Caki2 (cell line): ENCODE results near the gene VEGFA. TPM values are rescaled to one million over a fixed set of nuclear protein-coding genes. Genes with fewer than 3 reads are reported as not detected.
"Not testable (repeated sequence)": the region's sequence is repeated elsewhere in the genome, so short reads cannot be mapped to it uniquely, and the experiment has no call there.

Source experiments
- DNase-seq: peaks from one replicate; pipeline ENCODE4 v3.0.0-alpha.2; 2015; ENCODE audit warnings: low read depth
- in situ Hi-C: cut with HindIII; loops from 2 replicates; pipeline ENCODE4 v1.10.0; 2016; ENCODE audit warnings: low sequenced_read_pairs, low pct_unique_long_range_greater_than_20kb, mixed read lengths
- total RNA-seq: library from RNA; depleted of rRNA; stranded (reverse); fragments of >200 nt; shearing (Covaris generic); gene quantifications from 2 replicates; pipeline ENCODE4 v1.2.3, GENCODE V29; 2014; ENCODE audit warnings: low replicate concordance

VEGFA gene
- total RNA-seq, 1 experiment from 2014 or later: 40.0 TPM

DNA sequence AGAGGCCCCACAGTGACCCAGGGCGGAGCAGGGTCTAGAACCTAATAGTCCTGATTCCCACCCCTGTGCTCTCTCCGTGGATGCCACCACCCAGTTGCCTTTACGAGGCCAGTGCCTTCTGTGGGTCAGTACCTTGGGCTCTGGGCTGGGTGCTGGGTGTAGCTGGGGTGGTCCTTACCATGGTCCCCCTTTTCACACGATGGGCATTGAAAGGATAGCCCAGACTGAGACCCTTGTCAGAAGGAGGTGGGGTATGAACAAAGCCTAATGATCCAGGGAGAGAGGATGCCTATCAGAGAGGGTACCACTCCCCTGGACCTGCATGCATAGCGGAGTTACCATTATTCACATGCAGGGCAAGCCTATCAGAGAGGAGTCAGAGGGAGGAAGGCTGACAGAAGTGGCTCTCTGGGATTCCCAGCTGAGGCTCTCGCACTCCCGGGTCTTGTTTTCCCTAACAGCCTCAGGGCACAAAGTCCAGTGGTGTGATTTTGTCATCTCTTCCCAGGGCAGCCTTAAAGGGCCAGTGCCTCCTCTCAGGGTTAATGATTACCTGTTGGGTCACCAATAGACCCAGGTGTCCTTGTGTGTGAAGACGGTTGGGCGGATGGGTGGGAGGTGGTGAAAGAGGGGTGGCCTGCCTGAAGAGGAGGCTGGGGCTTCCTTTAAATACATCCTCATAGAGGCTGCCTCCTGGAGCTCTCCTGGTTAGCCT is 36.2 kb downstream of the VEGFA start:
- in situ Hi-C loops: no loop called here

GRCh38 chr6:43806758-43807227 is 36.8 kb downstream of the VEGFA start:
- in situ Hi-C loops: no loop called here
- DNase-seq: no peak

More for the DNA sequence above, 36.2 kb downstream of the VEGFA start:
- peak; percentile 84 for DNase-seq

GRCh38 chr6:43807228-43808061 is 37.4 kb downstream of the VEGFA start:
- no peak for DNase-seq
- in situ Hi-C loops: no loop called here

DNA sequence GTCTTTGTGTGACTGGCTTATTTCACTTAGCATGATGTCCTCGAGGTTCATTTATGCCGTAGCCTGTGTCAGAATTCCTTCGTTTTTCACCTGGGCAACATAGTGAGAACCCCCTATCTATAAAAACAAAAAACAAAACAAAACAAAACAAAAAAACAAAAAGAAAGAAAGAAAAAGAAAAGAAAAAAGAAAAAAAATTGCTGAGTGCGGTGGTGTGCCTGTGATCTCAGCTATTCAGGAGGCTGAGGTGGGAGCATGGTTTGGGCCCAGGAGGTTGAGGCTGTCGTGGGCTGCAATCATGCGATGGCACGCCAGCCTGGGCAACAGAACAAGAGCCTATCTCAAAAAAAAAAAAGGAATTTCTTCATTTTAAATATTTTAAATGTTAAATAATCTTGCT is 38.4 kb downstream of the VEGFA start:
- in situ Hi-C loops: no loop called here
- no peak for DNase-seq

DNA sequence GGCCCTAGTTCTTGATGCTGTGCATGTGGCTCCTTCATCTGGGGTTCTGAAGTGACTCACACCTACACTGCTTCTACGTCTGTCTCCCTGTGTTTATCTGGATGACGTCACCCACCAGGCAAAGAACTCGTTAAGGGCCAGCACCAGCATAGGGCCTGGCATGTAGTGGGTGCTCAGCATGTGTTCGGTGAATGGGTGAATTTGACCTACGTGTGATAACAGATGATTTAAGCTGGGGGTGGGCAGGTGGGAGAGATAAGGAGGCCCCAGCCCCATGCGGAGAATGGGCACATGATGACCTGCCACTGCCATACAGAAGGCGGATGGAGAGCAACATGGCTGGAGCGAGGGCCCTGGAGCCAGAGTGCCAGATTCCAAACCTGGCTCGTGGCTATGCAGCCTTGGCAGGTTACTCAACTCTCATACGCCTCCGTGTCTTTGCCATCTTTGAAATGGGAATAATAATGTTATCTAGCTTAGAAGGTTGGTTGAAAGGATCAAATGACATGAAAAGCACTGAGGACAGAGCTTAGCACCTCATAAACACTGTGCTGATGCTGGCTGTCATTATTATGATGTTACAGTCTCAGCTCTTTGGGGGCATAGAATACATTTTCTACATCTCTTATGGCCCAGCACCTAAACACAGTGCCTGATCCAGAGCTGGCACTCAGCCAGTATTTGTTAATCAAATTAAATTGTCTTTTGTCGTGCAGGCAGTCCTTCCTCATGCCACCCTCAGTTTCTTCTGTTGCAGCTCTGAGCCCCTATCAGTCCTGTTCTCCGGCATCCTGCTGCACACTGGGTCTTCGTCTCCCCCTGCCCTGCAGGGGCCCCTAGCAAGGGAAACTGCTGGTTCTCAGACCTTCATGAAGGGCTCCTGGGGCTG is 39.6 kb downstream of the VEGFA start:
- DNase-seq: peak; percentile 67
- in situ Hi-C loops: no loop called here

GRCh38 chr6:43810965-43811732 is 41.1 kb downstream of the VEGFA start:
- no peak for DNase-seq
- in situ Hi-C loops: no loop called here

DNA sequence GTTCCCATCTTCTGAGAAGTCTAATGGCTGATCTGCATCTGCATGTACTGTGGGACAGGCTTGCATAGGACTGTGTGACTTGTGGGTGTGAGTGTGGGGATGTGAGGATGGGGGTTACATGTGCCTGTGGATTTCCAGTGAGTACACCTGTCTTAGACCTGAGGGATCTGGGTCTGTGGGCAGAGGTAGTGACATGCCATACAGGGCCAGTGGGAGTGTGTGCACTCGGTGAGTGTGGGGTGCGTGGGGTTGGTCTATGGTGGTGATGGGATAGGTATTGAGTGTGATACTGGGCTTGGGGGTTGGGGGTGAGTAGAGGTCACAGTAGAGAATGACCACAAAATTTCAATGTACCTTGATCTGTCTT is 41.7 kb downstream of the VEGFA start:
- no peak for DNase-seq
- in situ Hi-C loops: no loop called here

- in situ Hi-C loops: no loop called here
- peak; percentile 60 for DNase-seq
Measured at GRCh38 chr6:43812850-43813578, 43.0 kb downstream of the VEGFA start.

DNA sequence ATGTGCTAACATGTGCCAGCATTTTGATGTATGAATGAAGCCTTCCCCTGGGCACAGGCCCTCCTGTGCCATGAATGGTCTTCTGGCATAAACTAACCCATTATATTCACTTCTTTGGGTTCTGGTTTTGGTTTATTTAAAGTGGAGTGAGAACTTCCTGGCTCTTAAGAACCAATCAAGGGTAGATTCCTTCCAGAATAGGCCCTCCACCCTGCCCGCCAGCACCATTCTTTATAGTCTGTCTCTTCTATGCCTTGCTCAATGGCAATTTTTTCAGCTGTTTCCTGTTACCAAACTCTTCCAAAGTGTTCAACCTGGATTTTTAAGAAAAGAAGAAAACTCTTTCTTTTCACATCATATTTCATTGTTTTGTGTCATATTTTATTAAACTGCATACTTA is 44.1 kb downstream of the VEGFA start:
- in situ Hi-C loops: no loop called here
- no peak for DNase-seq

DNA sequence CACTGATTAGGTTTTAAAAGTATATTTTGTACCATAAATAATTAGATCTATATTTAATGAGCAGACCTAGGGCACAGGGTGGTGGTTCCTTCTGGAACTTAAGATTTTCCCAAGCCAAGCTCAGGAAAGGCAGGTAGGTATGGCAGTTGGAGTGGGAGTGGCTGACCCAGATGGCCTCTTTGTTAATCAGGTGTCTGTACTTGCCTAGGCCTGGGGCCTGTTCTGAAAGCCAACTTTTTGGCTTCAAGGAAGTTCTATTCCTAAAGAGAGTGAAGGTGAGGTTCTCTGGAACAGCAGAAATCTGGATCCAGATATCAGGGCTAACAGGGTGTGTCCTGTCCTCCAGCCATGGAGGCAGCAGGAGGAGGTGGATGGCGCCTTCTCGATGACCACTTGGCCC is 44.9 kb downstream of the VEGFA start:
- DNase-seq: no peak
- in situ Hi-C loops: no loop called here

GRCh38 chr6:43817192-43817591 is 47.2 kb downstream of the VEGFA start:
- DNase-seq: no peak

GRCh38 chr6:43818973-43819372 is 49.0 kb downstream of the VEGFA start:
- in situ Hi-C loops: not testable (repeated sequence)

More at GRCh38 chr6:43817192-43817591, 47.2 kb downstream of the VEGFA start:
- in situ Hi-C loops: no loop called here

GRCh38 chr6:43819958-43820357 is 49.9 kb downstream of the VEGFA start:
- no peak for DNase-seq
- in situ Hi-C loops: no loop called here

More at GRCh38 chr6:43818973-43819372, 49.0 kb downstream of the VEGFA start:
- not testable (repeated sequence) for DNase-seq

GRCh38 chr6:43820486-43820885 is 50.5 kb downstream of the VEGFA start:
- no peak for DNase-seq
- in situ Hi-C loops: no loop called here

- in situ Hi-C loops: no loop called here
- DNase-seq: no peak
Measured at GRCh38 chr6:43821101-43821886, 51.3 kb downstream of the VEGFA start.

DNA sequence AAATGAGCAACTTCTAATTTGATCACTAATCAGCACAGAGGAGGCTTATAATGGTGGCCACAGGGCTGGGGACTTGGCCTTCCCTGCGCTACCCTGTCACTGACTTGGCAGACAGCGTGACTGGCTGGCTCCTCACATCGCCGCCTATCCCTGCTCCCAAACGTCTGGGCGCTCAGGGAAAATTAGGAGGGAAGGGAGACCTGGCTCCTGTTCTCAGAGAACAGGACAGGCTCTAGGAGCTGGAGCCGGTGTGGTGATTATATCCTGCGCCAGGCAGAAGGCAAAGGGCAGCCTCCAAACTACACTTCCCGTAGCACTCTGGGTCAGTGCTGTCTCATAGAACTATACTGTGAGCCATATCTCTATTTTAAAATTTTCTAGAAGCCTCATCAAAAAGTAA is 53.4 kb downstream of the VEGFA start:
- in situ Hi-C loops: no loop called here
- DNase-seq: no peak
